HG02970 (cell line): ENCODE measurements around the gene ATP5F1E.

ENCODE experiments used
- ATAC-seq: cut with Tn5 transposase; IDR thresholded peaks from one replicate; pipeline ENCODE4 v1.9.1; 2021; ENCODE audit warnings: mild to moderate bottlenecking, moderate library complexity, moderate number of reproducible peaks; ENCODE audit not compliant: unreplicated experiment, low FRiP score

Gene ATP5F1E

GRCh38 chr20:58976061-58976730 is 55.9 kb downstream of the ATP5F1E start:
- ATAC-seq = no peak
